HepG2 (cell line): ENCODE results near the gene SAC3D1. TPM values are rescaled to one million over a fixed set of nuclear protein-coding genes. Genes with fewer than 3 reads are reported as not detected.

ENCODE experiments used
- ARID5B ChIP-seq: IDR thresholded peaks from 2 replicates; pipeline ENCODE4 v1.4.0; 2020; ENCODE audit warnings: mild to moderate bottlenecking, missing genetic modification reagents
- BRD4 ChIP-seq: sonication (generic); formaldehyde crosslinking; IDR thresholded peaks from 2 replicates; pipeline ENCODE4 v1.4.0; 2020; ENCODE audit warnings: missing genetic modification reagents
- E2F2 ChIP-seq: sonication (generic); formaldehyde crosslinking; IDR thresholded peaks from 2 replicates; pipeline ENCODE4 v1.4.0; 2020; ENCODE audit warnings: missing genetic modification reagents, borderline replicate concordance
- MXI1 ChIP-seq: IDR thresholded peaks from 3 replicates; pipeline ENCODE4 v1.6.1; 2012; ENCODE audit warnings: low read depth, low read length, inconsistent platforms, borderline replicate concordance
- NR2F2 ChIP-seq: IDR thresholded peaks from 2 replicates; pipeline ENCODE4 v1.6.1; 2012; ENCODE audit warnings: low read depth, inconsistent platforms, borderline replicate concordance
- PITX1 ChIP-seq: sonication (generic); formaldehyde crosslinking; IDR thresholded peaks from 2 replicates; pipeline ENCODE4 v1.5.1; 2020; ENCODE audit warnings: mild to moderate bottlenecking, missing genetic modification reagents
- POLR2G ChIP-seq: fragments of 200-400 bp; formaldehyde crosslinking; IDR thresholded peaks from 2 replicates; pipeline ENCODE4 v1.6.1; 2018; ENCODE audit warnings: mild to moderate bottlenecking, low read depth, low read length, moderate library complexity
- TRIM24 ChIP-seq: sonication (generic); formaldehyde crosslinking; IDR thresholded peaks from 2 replicates; pipeline ENCODE4 v1.8.0; 2022; ENCODE audit warnings: mild to moderate bottlenecking, missing genetic modification reagents
- ZBTB7B ChIP-seq: sonication (generic); formaldehyde crosslinking; IDR thresholded peaks from 2 replicates; pipeline ENCODE4 v1.4.0; 2020; ENCODE audit warnings: missing genetic modification reagents
- ZFP82 ChIP-seq: sonication (generic); formaldehyde crosslinking; IDR thresholded peaks from 2 replicates; pipeline ENCODE4 v1.5.1; 2020; ENCODE audit warnings: mild to moderate bottlenecking, missing genetic modification reagents, borderline replicate concordance
- ZNF230 ChIP-seq: sonication (generic); formaldehyde crosslinking; IDR thresholded peaks from 2 replicates; pipeline ENCODE4 v1.4.0; 2020; ENCODE audit warnings: mild to moderate bottlenecking, missing genetic modification reagents
- ZNF276 ChIP-seq: sonication (generic); formaldehyde crosslinking; IDR thresholded peaks from 2 replicates; pipeline ENCODE4 v1.4.0; 2020; ENCODE audit warnings: mild to moderate bottlenecking, low read depth, missing genetic modification reagents
- ZNF337 ChIP-seq: sonication (generic); formaldehyde crosslinking; IDR thresholded peaks from 2 replicates; pipeline ENCODE4 v1.5.1; 2020; ENCODE audit warnings: missing genetic modification reagents, low read depth, mild to moderate bottlenecking, borderline replicate concordance
- ZNF503 ChIP-seq: sonication (generic); formaldehyde crosslinking; IDR thresholded peaks from 2 replicates; pipeline ENCODE4 v1.4.0; 2020; ENCODE audit warnings: missing genetic modification reagents
- ZNF556 ChIP-seq: sonication (generic); formaldehyde crosslinking; IDR thresholded peaks from 2 replicates; pipeline ENCODE4 v1.4.0; 2020; ENCODE audit warnings: mild to moderate bottlenecking, missing genetic modification reagents, borderline replicate concordance
- ZNF619 ChIP-seq: sonication (generic); formaldehyde crosslinking; IDR thresholded peaks from 2 replicates; pipeline ENCODE4 v1.4.0; 2020; ENCODE audit warnings: mild to moderate bottlenecking, missing genetic modification reagents
- ZNF770 ChIP-seq: sonication (generic); formaldehyde crosslinking; IDR thresholded peaks from 2 replicates; pipeline ENCODE4 v1.5.0; 2020; ENCODE audit warnings: mild to moderate bottlenecking, missing genetic modification reagents
- polyA plus RNA-seq, 8 experiments: library from polyadenylated mRNA; depleted of rRNA in 3 of 8; stranded (reverse) in 7 of 8; unstranded in 1 of 8; fragments of >200 nt; fragmentation: Illumina TruSeq in 4 of 8; extraction: Trizol in 4 of 8; gene quantifications; 2 replicates each; pipeline versions ENCODE4 v1.2.1 to v1.2.3, GENCODE V29; 2011 to 2016; ENCODE audit warnings: low read depth in 4 of 8, missing spikeins in 1 of 8, mixed read lengths in 1 of 8; ENCODE audit not compliant: insufficient read depth in 1 of 8
- total RNA-seq, 5 experiments: library from RNA; depleted of rRNA; stranded (reverse); fragments of >200 nt; fragmentation: Illumina TruSeq; extraction: Trizol; gene quantifications; 2 replicates each; pipeline ENCODE4 v1.2.3, GENCODE V29; 2016; ENCODE audit warnings: low read depth in 1 of 5

Gene SAC3D1
- total and polyA plus RNA-seq, 2 of the 13 experiments (the other 11 are each of a cell fraction or from before 2014, with no cell fraction given), result 7.4 to 36.3 TPM

GRCh38 chr11:65013888-65014725 lies 26.9 kb upstream of the SAC3D1 start, which contains the start of gene ARL2 (continued):
- TF ChIP-seq ARID5B (peak; percentile 18; the same call in 1 of the 2 replicates), ZBTB7B (CRISPR knock-in tag) (peak; percentile 96), ZNF230 (CRISPR knock-in tag) (peak; percentile 68), ZNF556 (peak; percentile 79; the same call in 1 of the 2 replicates), NR2F2 (no peak; the same call in 1 of the 2 replicates), ZNF276 (CRISPR knock-in tag) (peak; percentile 92), BRD4 (CRISPR knock-in tag) (peak; percentile 55), ZFP82 (CRISPR knock-in tag) (no peak; the same call in 1 of the 2 replicates), ZNF337 (CRISPR knock-in tag) (no peak), PITX1 (CRISPR knock-in tag) (0 out of 2 replicates have a peak, but pooled peaks have one; percentile 30), MXI1 (peak; percentile 68; the same call in 1 of the 3 replicates), TRIM24 (CRISPR knock-in tag) (no peak), ZNF770 (CRISPR knock-in tag) (no peak), E2F2 (0 out of 2 replicates have a peak, but pooled peaks have one; percentile 41), ZNF503 (CRISPR knock-in tag) (peak; percentile 59; the same call in 1 of the 2 replicates), POLR2G (peak; percentile 75), ZNF619 (CRISPR knock-in tag) (peak; percentile 54; the same call in 1 of the 2 replicates)
